GM19025 (cell line): ENCODE results near the gene CARMIL3.
"Not testable (repeated sequence)": the region's sequence is repeated elsewhere in the genome, so short reads cannot be mapped to it uniquely, and the experiment has no call there.

Experiments
- ATAC-seq: cut with Tn5 transposase; IDR thresholded peaks from one replicate; pipeline ENCODE4 v1.9.1; 2021; ENCODE audit warnings: mild to moderate bottlenecking, low read depth, moderate library complexity; ENCODE audit not compliant: unreplicated experiment

The CARMIL3 gene, protein sequence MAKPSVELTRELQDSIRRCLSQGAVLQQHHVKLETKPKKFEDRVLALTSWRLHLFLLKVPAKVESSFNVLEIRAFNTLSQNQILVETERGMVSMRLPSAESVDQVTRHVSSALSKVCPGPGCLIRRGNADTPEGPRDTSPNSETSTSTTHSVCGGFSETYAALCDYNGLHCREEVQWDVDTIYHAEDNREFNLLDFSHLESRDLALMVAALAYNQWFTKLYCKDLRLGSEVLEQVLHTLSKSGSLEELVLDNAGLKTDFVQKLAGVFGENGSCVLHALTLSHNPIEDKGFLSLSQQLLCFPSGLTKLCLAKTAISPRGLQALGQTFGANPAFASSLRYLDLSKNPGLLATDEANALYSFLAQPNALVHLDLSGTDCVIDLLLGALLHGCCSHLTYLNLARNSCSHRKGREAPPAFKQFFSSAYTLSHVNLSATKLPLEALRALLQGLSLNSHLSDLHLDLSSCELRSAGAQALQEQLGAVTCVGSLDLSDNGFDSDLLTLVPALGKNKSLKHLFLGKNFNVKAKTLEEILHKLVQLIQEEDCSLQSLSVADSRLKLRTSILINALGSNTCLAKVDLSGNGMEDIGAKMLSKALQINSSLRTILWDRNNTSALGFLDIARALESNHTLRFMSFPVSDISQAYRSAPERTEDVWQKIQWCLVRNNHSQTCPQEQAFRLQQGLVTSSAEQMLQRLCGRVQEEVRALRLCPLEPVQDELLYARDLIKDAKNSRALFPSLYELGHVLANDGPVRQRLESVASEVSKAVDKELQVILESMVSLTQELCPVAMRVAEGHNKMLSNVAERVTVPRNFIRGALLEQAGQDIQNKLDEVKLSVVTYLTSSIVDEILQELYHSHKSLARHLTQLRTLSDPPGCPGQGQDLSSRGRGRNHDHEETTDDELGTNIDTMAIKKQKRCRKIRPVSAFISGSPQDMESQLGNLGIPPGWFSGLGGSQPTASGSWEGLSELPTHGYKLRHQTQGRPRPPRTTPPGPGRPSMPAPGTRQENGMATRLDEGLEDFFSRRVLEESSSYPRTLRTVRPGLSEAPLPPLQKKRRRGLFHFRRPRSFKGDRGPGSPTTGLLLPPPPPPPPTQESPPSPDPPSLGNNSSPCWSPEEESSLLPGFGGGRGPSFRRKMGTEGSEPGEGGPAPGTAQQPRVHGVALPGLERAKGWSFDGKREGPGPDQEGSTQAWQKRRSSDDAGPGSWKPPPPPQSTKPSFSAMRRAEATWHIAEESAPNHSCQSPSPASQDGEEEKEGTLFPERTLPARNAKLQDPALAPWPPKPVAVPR (N-terminal part only)

DNA sequence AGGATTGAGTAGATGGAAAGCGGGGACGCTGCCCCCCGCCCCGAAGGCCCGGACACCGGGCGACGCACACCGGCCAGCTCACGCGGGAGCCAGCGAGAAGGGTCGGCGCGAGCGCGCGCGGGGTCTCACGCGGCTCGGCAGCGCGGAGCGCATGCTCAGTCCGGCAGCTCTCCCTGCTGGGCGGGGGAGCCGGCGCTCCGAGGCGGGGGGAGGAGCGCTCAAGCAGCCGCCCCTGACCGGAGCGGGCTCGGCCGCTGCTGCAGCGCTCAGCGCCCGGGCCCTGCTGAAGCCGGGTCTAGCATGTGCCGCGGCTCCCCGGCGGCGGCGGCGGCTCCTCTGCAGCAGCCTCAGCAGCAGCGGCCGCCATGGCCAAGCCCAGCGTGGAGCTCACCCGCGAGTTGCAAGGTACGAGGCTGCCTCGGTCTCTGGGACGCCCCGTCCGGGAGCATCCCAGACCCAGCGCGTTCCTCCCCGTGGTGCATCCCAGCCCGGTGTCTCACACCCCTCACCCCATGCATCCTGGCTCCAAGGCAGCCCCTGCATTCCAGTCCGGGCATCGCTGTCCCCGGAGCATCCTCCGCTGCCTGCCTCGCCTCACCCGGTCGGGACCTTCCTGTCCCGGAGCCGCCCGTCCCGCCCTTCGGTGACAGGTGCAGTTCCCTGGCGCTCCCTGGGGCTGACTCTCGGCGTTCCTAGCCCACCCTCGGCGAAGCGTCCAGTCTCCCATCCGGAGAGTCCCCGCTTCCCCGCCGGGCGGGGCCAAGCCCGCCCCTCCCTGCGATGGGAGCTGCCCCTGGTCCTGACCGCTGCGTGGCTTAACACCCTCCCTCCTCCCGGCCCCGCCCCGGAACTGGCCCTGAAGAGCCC lies at the start of gene CARMIL3:
TSS of gene CARMIL3 (plus strand) at position 221 of the 867 bp plus-strand sequence. CDS start at position 366, 145 bp downstream.
- ATAC-seq = peak; percentile 72

DNA sequence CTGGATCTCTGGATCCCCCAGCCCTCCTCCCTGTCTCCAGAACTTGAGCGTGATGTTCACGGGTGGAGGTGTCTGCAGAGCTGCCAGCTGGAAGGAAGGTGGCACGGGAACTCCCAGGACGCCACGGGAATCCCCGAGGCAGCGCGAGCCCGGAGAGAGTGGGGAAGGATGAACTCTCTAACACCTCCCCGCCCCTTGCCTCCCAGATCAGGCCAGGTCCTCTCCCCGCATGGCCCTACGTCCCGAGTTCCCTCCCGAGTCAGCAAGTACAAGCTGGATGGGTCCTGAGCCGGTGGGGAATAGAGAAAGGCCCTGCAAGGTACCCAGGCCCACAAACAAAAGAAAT lies 45.4 kb upstream of the CARMIL3 start:
- ATAC-seq = peak; percentile 28

DNA sequence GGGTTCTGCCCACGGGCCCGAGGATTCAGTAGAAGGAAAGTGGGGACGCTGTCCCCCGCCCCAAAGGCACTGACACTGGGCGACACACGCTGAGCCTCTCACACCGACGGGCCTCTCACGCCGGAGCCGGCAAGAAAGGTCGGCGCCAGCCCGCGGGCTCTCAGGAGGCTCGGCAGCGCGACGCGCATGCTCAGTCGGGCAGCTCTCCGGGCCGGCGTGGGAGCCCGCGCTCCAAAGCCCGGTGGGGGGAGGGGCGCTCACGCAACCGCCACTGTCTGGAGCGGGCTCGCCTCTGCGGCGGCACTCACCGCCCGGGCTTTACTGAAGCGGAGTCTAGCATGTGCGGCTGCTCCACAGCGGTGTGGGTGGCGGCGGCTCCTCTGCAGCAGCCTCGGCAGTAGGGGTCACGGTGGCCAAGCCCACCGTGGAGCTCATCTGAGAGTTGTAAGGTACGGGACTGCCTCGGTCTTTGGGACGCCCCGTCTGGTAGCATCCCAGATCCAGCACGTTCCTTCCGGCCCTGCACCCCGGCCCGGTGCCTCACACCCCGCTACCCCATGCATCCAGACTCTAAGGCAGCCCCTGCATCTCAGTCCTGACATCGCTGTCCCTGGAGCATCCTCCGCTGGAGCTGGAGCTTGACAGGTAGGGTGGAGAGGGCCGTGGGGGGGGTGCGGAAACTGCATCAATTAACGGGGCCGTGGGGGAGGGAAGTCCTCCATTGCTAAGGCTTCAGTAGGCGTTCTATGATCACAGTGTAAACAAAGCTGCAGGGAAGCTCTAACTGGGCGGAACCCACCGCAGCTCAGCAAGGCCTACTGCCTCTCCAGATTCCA lies 44.8 kb upstream of the CARMIL3 start:
- peak; percentile 79 for ATAC-seq

DNA sequence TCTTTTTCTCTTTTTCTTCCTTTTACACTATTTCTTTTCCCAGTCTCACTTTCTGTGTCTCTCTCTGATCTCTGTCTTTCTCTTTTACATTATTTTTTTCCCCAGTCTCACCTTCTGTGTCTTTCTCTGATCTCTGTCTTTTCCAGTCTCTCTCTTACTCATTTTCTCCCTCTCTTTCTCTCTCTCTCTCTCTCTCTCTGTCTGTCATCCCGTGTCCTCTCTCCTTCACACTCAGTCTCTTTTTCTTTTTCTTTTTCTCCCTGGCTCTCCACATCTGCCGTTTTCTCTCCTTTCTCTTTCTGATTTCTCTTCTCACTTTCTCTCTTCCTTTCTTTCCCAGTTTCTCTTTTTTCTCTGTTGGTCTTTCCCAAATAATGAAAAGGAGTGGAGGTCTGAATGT lies 40.8 kb upstream of the CARMIL3 start:
- ATAC-seq = no peak

DNA sequence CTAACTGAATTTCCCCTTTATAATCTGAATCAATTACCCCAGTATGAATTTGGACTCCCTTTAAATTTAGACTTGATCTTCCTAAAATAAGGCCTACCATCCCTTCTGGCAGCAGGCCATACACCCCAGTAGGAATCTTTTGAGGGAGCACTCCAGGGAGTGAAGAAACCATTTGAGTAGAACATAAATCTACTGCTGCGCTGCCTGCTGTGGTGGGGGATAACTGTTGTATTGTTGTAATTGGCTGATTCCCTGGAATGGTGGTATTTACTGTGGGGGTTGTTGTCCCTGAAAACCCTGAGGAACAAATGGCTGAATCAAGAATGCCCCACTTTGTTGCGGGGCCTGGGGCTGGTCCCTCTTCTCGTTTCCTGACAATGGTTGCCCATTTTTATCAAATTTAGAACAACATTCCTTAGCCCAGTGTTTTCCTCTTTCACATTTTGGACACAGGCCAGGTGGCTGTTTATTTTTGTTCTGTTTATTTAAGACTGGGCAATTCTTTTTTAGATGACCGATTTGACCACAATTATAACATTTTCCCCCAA lies 39.0 kb upstream of the CARMIL3 start:
- ATAC-seq = not testable (repeated sequence)

DNA sequence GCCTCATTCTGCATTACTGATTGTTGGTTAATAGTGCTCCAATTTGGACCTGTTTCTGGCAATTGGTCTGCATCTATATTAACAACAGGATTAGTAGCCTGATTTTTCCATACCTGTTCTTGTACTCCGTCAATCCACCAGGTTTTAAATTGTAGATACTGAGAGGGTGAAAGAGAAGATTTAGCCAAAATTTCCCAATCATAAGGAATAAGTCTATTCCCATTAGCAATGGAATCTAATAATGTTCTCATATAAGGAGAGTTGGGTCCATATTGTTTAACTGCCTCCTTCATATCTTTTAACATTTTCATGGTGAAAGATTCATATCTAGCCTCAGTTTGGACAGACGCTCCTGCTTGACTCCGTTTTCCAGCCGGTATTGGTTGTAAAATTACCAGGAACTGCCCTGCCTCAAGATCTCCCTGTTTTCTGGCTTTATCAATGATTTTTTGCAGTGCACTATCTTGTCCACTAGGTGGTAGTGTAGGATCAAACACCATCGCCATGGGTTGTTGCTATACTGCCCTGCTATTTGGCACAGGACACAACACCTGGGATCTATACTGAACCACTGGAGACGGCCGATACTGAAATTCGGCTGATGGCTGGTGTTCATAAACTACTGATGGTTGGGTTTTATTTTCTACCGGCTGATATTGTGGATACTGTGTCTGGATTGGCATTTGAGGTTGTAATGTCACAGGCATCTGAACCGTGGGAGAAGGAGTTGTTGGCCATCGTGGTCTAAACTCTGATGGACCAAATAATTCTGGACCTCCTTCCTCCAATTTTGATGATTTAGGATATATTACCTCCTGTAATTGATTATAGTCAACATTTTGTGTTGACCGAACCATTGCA lies 37.9 kb upstream of the CARMIL3 start:
- no peak for ATAC-seq

DNA sequence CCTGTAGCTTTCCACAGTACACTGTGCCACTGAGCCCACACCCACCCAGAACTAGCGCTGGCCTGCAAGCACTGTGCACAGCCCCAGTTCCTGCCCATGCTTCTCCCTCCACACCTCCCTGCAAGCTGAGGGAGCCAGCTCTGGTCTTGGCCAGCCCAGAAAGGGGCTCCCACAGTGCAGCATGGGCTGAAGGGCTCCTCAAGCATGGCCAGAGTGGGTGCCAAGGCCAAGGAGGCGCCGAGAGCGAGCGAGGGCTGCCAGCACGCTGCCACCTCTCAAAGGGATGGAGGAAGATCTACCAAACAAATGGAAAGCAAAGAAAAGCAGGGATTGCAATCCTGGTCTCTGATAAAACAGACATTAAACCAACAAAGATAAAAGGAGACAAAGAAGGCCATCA lies 36.1 kb upstream of the CARMIL3 start:
- not testable (repeated sequence) for ATAC-seq

DNA sequence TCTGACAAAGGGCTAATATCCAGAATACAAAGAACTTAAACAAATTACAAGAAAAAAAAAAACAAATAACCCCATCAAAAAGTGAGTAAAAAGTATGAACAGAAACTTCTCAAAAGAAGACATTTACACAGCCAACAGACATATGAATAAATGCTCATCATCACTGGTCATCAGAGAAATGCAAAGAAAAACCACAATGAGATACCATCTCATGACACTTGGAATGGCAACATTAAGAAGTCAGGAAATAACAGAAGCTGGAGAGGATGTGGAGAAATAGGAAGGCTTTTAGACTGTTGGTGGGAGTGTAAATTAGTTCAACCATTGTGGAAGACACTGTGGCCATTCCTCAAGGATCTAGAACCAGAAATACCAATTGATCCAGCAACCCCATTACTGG lies 32.8 kb upstream of the CARMIL3 start:
- ATAC-seq = not testable (repeated sequence)

DNA sequence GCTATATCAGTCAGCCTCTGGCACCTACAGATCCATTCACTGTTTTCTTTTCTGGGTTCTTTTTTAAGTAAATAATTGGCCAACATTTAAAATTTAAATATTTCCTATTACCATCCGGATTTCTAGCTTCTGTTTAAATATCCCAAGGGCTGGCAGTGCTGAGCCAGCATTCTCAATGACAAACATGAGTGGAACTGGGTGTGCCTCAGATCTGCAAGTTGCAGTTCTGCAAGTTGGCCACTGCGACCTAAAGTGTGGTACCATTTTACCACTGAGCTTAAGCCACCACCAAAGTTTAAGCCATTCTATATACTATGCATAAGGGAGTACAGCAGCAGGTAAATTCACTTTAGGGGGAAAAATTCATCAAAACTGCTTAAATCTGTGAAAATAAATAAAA lies 31.9 kb upstream of the CARMIL3 start:
- not testable (repeated sequence) for ATAC-seq

DNA sequence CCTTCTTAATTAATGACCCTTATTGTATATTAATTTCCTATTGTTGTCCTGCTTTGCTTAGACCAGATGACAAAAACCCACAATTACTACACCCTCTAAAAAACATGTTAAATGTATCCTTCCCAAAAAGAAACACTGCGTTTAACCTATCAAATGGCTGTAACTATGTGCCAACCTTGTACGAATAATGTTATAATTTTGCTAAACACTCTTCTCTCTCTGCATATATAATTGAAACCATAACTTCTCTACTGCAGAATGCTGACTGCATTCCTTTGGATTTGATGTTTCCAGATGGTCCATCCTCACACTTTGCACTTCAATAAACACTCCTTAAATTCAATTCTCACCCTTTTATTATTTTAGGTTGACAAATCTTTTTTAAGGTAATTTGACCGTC lies 31.3 kb upstream of the CARMIL3 start:
- not testable (repeated sequence) for ATAC-seq

DNA sequence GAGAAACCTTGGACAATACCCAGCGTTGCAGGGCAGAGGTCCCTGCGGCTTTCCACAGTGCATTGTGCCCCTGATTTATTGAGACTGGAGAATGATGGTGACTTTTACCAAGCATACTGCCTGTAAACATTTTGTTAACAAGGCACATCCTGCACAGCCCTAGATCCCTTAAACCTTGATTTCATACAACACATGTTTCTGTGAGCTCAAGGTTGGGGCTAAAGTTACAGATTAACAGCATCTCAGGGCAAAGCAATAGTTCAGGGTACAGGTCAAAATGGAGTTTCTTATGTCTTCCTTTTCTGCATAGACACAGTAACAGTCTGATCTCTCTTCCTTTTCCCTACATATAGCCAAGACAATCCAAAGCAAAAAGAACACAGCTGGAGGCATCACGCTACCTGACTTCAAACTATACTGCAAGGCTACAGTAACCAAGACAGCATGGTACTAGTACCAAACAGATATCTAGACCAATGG lies 26.8 kb upstream of the CARMIL3 start:
- not testable (repeated sequence) for ATAC-seq

DNA sequence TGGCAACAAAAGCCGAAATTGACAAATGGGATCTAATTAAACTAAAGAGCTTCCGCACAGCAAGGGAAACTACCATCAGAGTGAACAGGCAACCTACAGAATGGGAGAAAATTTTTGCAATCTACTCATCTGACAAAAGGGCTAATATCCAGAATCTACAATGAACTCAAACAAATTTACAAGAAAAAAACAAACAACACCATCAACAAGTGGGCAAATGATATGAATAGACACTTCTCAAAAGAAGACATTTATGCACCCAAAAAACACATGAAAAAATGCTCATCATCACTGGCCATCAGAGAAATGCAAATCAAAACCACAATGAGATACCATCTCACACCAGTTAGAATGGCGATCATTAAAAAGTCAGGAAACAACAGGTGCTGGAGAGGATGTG lies 22.1 kb upstream of the CARMIL3 start:
- not testable (repeated sequence) for ATAC-seq

DNA sequence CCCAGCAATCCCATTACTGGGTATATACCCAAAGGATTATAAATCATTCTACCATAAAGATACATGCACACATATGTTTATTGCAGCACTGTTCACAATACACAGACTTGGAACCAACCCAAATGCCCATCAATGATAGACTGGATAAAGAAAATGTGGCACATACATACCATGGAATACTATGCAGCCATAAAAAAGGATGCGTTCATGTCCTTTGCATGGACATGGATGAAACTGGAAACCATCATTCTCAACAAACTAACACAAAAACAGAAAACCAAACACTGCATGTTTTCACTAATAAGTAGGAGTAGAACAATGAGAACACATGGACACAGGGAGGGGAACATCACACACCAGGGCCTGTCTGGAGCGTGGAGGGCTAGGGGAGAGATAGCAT lies 20.5 kb upstream of the CARMIL3 start:
- ATAC-seq = not testable (repeated sequence)

DNA sequence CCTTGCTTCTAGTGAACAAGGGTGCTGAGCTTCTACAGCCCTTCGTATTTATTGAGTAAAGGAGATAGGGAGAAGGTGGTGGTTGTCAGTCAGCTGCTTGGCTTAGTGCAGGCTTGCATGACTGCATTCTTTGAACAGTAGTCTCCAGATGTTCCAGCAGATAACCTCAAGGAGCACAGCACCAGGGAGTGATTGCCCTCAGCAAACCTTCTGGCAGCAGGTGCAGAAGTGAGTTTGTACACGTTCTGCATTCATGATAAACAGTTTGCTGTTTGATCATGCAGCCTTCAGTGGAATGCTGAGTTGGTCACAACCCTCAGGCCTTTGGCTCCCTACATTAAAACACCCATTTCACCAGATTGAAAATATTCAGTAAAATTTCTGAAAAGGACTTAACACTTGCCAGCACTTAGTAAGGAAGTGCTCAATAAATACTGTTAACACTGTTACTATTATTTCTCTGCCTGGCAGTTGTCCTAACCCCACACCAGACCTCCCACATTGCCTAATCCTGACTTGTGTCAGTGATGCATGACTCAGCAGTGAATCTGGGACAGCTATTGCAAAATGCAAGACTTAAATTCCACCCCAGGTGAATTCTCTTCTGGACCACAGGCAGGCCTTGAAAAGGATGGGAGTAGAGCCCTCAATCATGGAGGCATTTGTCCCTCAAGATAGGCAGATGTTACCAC lies 18.9 kb upstream of the CARMIL3 start:
- ATAC-seq = no peak

DNA sequence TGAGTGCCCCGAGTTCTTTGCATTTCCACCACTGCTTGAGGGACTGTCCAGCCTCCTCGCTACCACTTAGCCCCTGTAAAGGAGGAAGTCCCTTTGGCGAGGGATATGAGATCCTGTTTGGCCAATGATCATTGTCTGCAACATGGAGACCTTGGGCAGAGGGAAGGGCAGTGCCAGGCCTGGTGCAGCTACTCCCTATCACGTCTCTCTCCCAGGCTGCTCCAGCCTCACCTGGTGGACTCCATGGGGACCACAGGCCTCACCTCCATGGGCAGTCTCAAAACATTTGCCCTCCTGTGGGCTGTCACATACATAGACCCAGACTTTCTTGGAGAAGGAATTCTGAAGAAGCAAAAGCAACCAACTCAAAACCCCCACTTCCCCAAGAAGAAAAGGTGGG lies 16.0 kb upstream of the CARMIL3 start:
- not testable (repeated sequence) for ATAC-seq

DNA sequence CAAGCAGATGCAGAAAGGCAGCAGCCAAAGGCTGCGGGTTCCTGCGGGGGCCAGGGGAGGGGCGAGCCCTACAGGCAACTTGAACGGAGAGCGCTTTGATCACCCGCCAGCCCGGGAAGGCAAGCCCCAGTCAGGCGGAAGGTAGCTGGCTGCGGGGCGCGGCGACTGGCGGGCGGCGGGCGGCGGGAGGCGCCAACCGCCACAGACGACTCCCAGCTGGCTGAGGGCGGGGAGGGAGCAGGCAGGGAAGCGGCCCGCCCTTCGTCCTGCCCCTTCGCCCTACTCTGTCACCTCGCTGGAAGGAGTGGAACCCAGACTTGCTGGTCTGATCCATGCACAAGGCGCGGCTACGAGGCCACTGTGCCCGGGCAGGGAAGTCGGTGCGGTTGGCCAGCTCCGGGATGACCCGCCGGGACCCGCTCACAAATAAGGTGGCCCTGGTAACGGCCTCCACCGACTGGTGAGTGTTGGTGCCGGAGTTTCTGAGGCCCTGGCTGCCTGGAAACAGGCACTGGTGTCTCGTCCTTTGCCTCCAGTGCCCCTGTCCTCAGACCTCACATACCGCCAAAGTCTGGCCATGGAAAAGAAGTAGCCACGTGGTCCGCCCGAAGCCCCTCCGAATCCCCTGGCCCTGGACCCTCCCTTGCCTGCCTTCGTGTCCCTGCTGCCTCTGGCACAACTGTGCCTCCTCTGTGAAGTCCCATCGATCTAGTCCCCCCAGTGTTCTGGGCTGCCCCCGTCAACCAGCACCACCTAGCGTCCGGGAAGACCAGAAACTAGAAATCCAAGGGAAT lies 15.4 kb upstream of the CARMIL3 start:
- ATAC-seq = peak; percentile 77
